GM20000 (cell line): ENCODE results near the gene CAMTA1.

Source experiments
- DNase-seq: peaks from one replicate; pipeline ENCODE4 v3.0.0; 2012; ENCODE audit warnings: low spot score
- TF ChIP-seq, protein P1 (sequence below): IDR thresholded peaks from 2 replicates; pipeline ENCODE4 v1.5.1; 2012; ENCODE audit warnings: mild to moderate bottlenecking, control low read depth; ENCODE audit errors: extremely low read depth, missing control alignments

CAMTA1 gene

DNA sequence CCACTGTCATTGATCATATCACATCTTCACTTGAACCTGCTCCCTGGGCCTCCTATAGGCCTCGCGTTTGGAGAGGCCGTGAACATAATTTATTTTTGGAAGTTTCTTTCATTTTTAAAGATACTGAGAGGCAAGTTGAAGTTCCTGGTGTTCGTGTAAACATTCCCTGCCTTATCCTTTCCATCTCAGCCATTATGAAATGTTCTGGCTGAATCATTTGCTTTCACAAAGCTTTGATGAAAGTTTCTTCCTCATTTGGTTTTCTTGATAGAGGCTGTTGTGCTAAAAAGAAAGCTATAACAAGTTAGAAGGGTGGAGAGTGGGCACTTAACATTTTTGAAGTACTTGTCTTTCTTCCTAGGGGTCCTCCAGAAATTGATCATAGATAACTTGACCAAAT lies 15.5 kb downstream of the CAMTA1 start:
- DNase-seq = no peak
- TF ChIP-seq, protein P1, sequence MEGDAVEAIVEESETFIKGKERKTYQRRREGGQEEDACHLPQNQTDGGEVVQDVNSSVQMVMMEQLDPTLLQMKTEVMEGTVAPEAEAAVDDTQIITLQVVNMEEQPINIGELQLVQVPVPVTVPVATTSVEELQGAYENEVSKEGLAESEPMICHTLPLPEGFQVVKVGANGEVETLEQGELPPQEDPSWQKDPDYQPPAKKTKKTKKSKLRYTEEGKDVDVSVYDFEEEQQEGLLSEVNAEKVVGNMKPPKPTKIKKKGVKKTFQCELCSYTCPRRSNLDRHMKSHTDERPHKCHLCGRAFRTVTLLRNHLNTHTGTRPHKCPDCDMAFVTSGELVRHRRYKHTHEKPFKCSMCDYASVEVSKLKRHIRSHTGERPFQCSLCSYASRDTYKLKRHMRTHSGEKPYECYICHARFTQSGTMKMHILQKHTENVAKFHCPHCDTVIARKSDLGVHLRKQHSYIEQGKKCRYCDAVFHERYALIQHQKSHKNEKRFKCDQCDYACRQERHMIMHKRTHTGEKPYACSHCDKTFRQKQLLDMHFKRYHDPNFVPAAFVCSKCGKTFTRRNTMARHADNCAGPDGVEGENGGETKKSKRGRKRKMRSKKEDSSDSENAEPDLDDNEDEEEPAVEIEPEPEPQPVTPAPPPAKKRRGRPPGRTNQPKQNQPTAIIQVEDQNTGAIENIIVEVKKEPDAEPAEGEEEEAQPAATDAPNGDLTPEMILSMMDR = no peak

DNA sequence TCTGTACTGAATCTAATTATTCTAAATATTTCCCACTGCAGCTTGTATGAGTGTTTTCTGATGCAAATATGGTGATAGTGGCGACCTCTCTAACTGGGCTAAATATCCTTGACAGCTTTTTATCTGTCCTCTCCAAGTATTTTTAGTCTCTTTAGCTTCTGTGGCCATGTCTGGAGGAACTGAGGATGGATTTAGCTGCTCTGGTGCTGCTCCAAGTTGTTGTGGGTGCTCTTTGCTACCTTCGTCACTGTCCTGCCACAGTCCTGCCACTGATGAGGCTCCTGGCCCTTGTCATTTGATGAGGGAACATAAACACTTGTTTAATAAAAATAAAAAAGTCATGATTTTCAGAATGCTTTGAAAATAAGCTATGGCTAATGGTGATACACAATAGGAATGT lies 15.9 kb downstream of the CAMTA1 start:
- TF ChIP-seq, protein P1 = no peak
- no peak for DNase-seq

DNA sequence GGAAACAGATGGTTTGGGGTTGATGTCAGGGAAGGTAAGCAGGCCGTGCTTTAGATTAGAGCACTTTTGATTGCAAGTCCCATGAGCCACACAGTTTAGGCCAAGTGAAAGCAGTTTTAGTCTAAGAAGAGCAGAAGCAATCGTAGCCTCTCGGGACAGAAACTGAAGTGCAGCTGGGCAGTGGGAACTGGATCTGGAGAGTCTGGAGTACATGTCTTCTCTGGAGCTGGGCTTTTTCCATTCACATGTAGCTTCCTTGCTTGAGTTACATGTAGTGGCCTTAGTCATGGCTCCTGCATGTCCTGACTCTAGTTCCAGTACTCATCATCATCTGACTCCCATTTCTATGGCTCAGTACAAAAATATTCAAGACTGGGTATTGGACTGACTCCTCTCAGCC lies 16.7 kb downstream of the CAMTA1 start:
- TF ChIP-seq, protein P1 = no peak
- DNase-seq = no peak

DNA sequence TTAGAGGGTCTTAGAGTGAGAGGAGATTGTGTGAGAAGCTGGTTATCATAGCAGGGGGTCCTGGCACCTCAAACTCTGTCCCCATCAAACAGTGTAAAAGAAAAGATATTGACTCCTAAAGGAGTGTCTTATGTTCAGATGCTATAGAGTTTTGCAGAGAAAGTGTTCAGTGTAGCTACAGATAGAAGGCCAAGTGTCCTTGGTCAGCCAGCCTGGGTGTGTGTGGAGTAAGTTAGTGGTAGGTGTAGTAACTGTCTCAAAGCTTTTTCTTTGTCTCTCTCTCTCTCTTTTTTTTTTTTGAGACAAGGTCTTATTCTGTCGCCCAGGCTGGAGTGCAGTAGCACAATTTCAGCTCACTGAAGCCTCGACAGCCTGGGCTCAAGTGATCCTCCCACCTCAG lies 17.2 kb downstream of the CAMTA1 start:
- TF ChIP-seq, protein P1 = no peak
- DNase-seq = no peak

DNA sequence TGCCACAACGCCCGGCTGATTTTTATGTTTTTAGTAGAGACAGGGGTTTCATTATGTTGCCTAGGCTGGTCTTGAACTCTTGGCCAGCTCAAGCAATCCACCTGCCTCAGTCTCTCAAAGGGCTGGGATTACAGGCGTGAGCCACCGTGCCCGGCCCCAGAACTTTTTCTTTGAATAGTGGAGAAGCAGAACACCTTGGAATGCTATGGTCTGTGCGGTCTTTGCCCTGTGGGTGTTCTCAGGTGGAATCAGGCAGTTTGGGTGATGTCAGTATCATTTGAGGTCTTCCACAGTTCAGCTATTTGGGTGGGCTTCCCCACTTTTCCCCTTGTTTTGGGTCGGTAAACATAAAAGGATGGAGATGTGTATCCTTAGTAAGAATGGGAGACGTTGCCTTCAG lies 17.6 kb downstream of the CAMTA1 start:
- TF ChIP-seq, protein P1 = no peak

DNA sequence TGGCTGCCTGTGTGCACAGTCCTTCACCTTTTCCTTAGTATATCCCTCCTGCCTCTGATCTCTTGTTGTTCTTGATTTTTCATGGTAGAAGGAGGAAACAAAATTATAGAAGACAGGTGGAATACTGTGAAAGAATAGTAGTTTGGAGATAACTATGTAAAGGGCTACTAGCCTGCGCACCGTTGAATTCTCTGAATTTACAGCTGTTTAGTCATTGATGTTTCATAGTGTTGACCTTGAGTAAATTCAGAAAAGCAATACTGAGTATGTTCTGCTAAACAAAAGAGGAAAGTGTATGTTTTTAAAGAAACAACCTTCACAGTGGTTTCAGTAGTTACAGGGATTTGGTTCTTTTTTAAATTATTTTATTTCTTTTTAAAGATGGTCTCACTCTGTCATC lies 18.1 kb downstream of the CAMTA1 start:
- TF ChIP-seq, protein P1 = no peak
- DNase-seq = no peak

More for the DNA sequence above, 17.6 kb downstream of the CAMTA1 start:
- no peak for DNase-seq

DNA sequence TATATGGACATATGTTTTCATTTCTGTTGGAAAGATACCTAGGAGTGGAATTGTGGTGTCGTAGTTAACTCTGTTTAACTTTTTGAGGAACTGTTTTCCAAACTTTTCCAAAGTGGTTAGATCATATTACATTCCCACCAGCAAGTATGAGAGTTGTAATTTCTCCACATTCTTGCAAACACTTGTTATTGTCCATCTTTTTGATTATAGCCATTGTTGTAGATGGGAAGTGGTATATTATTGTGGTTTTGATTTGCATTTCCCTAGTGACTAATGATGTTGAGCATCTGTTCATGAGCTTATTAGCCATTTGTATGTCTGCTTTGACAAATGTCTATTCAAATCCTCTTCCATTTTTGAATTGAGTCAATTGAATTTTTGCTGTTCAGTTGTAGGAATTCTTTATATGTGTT lies 19.8 kb downstream of the CAMTA1 start:
- no peak for DNase-seq
- TF ChIP-seq, protein P1 = no peak
